Duodenal mucosa (tissue), 2 donors: Measurements from ENCODE around the gene MITF.

ENCODE experiments used
- H3K27ac ChIP-seq: one replicate; pipeline ENCODE4 v1.7.0; 2013; ENCODE audit warnings: low read depth, low read length
- H3K27me3 ChIP-seq, 2 donors: one replicate each; pipeline ENCODE4 v1.7.0; 2013; ENCODE audit warnings: low read length in 2 of 2, control low read depth in 1 of 2; ENCODE audit not compliant: insufficient read depth in 2 of 2, control insufficient read depth in 1 of 2
- H3K36me3 ChIP-seq, 2 donors: one replicate each; pipeline ENCODE4 v1.7.0; 2013; ENCODE audit warnings: low read length in 2 of 2, control low read depth in 1 of 2; ENCODE audit not compliant: insufficient read depth in 2 of 2, control insufficient read depth in 1 of 2
- H3K4me1 ChIP-seq, 2 donors: one replicate each; pipeline ENCODE4 v1.7.0; 2013; ENCODE audit warnings: low read length in 2 of 2, control low read depth in 1 of 2; ENCODE audit not compliant: insufficient read depth in 2 of 2, control insufficient read depth in 1 of 2
- H3K4me3 ChIP-seq, 2 donors: one replicate each; pipeline ENCODE4 v1.7.0; 2013; ENCODE audit warnings: low read length in 2 of 2, low read depth in 1 of 2
- H3K9ac ChIP-seq, 2 donors: one replicate each; pipeline ENCODE4 v1.7.0; 2013; ENCODE audit warnings: low read length in 2 of 2, low read depth in 1 of 2
- H3K9me3 ChIP-seq, 2 donors: one replicate each; pipeline ENCODE4 v1.7.0; 2013; ENCODE audit warnings: low read length in 2 of 2, control low read depth in 1 of 2; ENCODE audit not compliant: control insufficient read depth in 1 of 2

MITF gene

GRCh38 chr3:69739204-69740102 lies at the start of gene MITF:
Gene MITF, plus strand, starts transcription at chr3:69739464. Its CDS starts 134 bp downstream, at chr3:69739598.
- no peaks in the 10 kb centered on the region for H3K36me3 ChIP-seq
- H3K9ac ChIP-seq, result peak within 1 kb of the TSS; percentile 54 to 59
- peak within 1 kb of the TSS; percentile 46 for H3K27ac ChIP-seq
- H3K27me3 ChIP-seq, result peaks cover 2 to 4% of the 10 kb centered on the region in 2 donors
- no peaks in the 10 kb centered on the region for H3K9me3 ChIP-seq
- peak within 1 kb of the TSS; percentile 76 to 85 for H3K4me3 ChIP-seq
- no peaks in the 10 kb centered on the region for H3K4me1 ChIP-seq

- Histone ChIP-seq H3K27me3 (no peaks in the 10 kb centered on the region), H3K27ac (no peak overlapping the region), H3K4me1 (no peaks in the 10 kb centered on the region), H3K4me3 (no peak overlapping the region), H3K9me3 (no peaks in the 10 kb centered on the region), H3K9ac (no peak overlapping the region), H3K36me3 (no peaks in the 10 kb centered on the region)
Observed at GRCh38 chr3:69691860-69692259, 47.4 kb upstream of the MITF start.

- Histone ChIP-seq H3K9ac (no peak overlapping the region), H3K27me3 (no peaks in the 10 kb centered on the region), H3K9me3 (no peaks in the 10 kb centered on the region), H3K4me1 (no peaks in the 10 kb centered on the region), H3K27ac (no peak overlapping the region), H3K4me3 (no peak overlapping the region), H3K36me3 (no peaks in the 10 kb centered on the region)
Observed at GRCh38 chr3:69692761-69693160, 46.5 kb upstream of the MITF start.

- H3K9me3 ChIP-seq, result no peaks in the 10 kb centered on the region
- no peak overlapping the region for H3K27ac ChIP-seq
- no peak overlapping the region for H3K9ac ChIP-seq
- no peak overlapping the region for H3K4me3 ChIP-seq
- no peaks in the 10 kb centered on the region for H3K4me1 ChIP-seq
- H3K36me3 ChIP-seq, result no peaks in the 10 kb centered on the region
- no peaks in the 10 kb centered on the region for H3K27me3 ChIP-seq
Observed at GRCh38 chr3:69695443-69695842, 43.8 kb upstream of the MITF start.

GRCh38 chr3:69695933-69696332 lies 43.3 kb upstream of the MITF start:
- Histone ChIP-seq H3K36me3 (no peaks in the 10 kb centered on the region), H3K27ac (no peak overlapping the region), H3K4me3 (no peak overlapping the region), H3K9me3 (peaks cover 2 to 3% of the 10 kb centered on the region in 2 donors), H3K27me3 (no peaks in the 10 kb centered on the region), H3K9ac (no peak overlapping the region), H3K4me1 (no peaks in the 10 kb centered on the region)

GRCh38 chr3:69696367-69696766 lies 42.9 kb upstream of the MITF start:
- no peak overlapping the region for H3K4me3 ChIP-seq
- H3K4me1 ChIP-seq, result no peaks in the 10 kb centered on the region
- no peaks in the 10 kb centered on the region for H3K27me3 ChIP-seq
- H3K9me3 ChIP-seq, result peaks cover 6 to 8% of the 10 kb centered on the region in 2 donors
- no peak overlapping the region for H3K9ac ChIP-seq
- no peak overlapping the region for H3K27ac ChIP-seq
- no peaks in the 10 kb centered on the region for H3K36me3 ChIP-seq

GRCh38 chr3:69697381-69697780 lies 41.9 kb upstream of the MITF start:
- Histone ChIP-seq H3K9me3 (peaks cover 6 to 8% of the 10 kb centered on the region in 2 donors), H3K36me3 (no peaks in the 10 kb centered on the region), H3K4me3 (no peak overlapping the region), H3K27me3 (no peaks in the 10 kb centered on the region), H3K4me1 (no peaks in the 10 kb centered on the region), H3K27ac (no peak overlapping the region), H3K9ac (no peak overlapping the region)

- no peaks in the 10 kb centered on the region for H3K27me3 ChIP-seq
- H3K4me1 ChIP-seq, result no peaks in the 10 kb centered on the region
- peaks cover 6 to 8% of the 10 kb centered on the region in 2 donors for H3K9me3 ChIP-seq
- H3K36me3 ChIP-seq, result no peaks in the 10 kb centered on the region
- H3K27ac ChIP-seq, result no peak overlapping the region
- no peak overlapping the region for H3K9ac ChIP-seq
- H3K4me3 ChIP-seq, result no peak overlapping the region
Observed at GRCh38 chr3:69698728-69699127, 40.5 kb upstream of the MITF start.

- Histone ChIP-seq H3K9ac (no peak overlapping the region), H3K27ac (no peak overlapping the region), H3K4me1 (no peaks in the 10 kb centered on the region), H3K9me3 (peaks cover 6 to 8% of the 10 kb centered on the region in 2 donors), H3K27me3 (no peaks in the 10 kb centered on the region), H3K36me3 (no peaks in the 10 kb centered on the region), H3K4me3 (no peak overlapping the region)
Observed at GRCh38 chr3:69699183-69699582, 40.1 kb upstream of the MITF start.

- H3K4me1 ChIP-seq, result no peaks in the 10 kb centered on the region
- peaks cover 6 to 8% of the 10 kb centered on the region in 2 donors for H3K9me3 ChIP-seq
- H3K27ac ChIP-seq, result no peak overlapping the region
- no peaks in the 10 kb centered on the region for H3K36me3 ChIP-seq
- H3K4me3 ChIP-seq, result no peak overlapping the region
- no peak overlapping the region for H3K9ac ChIP-seq
- no peaks in the 10 kb centered on the region for H3K27me3 ChIP-seq
Observed at GRCh38 chr3:69700949-69701348, 38.3 kb upstream of the MITF start.
